Activated CD4-positive, alpha-beta T cell treated with anti-CD3 and anti-CD28 coated beads, Interleukin-2, amount 10 ng/mL, durations not matched to agents 7 days and 5 days (primary cell): ENCODE data around the gene HOXD4. TPM values are rescaled to one million over a fixed set of nuclear protein-coding genes. Genes with fewer than 3 reads are reported as not detected.

Source experiments
- CTCF ChIA-PET: fragments of 350-600 bp; sonication (Branson Sonifier 250); formaldehyde crosslinking; loops from one replicate; lab custom pipeline; 2021; ENCODE audit warnings: antibody characterized with exemption; lab: Charles Lee
- POLR2A ChIA-PET: fragments of 350-600 bp; sonication (Branson Sonifier 250); formaldehyde crosslinking; loops from one replicate; lab custom pipeline; 2021; ENCODE audit warnings: antibody characterized with exemption; lab: Charles Lee
- DNase-seq: peaks from one replicate; pipeline ENCODE4 v3.0.0-alpha.2; 2020
- H3K27ac Mint-ChIP-seq: one replicate; pipeline ENCODE4 v1.8.0; 2021; ENCODE audit warnings: mild to moderate bottlenecking, moderate library complexity, mixed read lengths
- H3K27me3 Mint-ChIP-seq: one replicate; pipeline ENCODE4 v1.8.0; 2021; ENCODE audit warnings: mixed read lengths
- H3K36me3 Mint-ChIP-seq: one replicate; pipeline ENCODE4 v1.8.0; 2021; ENCODE audit warnings: low read depth, mixed read lengths
- H3K4me1 Mint-ChIP-seq: one replicate; pipeline ENCODE4 v1.8.0; 2021; ENCODE audit warnings: mixed read lengths
- H3K4me3 Mint-ChIP-seq: one replicate; pipeline ENCODE4 v1.8.0; 2021; ENCODE audit warnings: mild to moderate bottlenecking, moderate library complexity, mixed read lengths
- H3K9me3 Mint-ChIP-seq: one replicate; pipeline ENCODE4 v1.8.0; 2021; ENCODE audit warnings: mixed read lengths
- total RNA-seq, 2 experiments: library from RNA; stranded (reverse); gene quantifications; one replicate each; pipeline ENCODE4 v1.2.3, GENCODE V29; 2021

Gene HOXD4
- total RNA-seq, 2 experiments from 2014 or later, result not detected

DNA sequence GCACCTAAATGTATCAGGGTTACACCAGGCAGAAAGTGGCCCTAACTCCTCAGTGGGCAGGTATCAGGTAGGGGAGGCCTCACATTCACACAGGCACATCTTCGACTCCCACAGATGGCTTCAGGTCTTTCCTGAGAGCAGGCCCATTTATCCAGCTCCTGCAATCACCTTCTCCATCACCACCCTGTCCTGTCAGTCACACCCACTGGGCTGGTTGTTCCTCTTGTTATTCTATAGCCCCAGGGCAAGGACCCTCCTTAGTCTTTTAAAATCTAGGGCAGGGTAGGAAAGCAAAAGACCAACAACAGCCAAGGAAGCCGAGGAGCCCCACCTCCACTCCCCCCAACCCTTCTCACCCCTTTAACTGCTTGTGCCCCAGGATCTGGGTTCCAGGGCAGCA is 9.1 kb upstream of the HOXD4 start:
- Mint-ChIP-seq H3K4me3 (no peak overlapping the region), H3K36me3 (peaks cover 4% of the 10 kb centered on the region), H3K27ac (no peak overlapping the region), H3K4me1 (peaks cover 21% of the 10 kb centered on the region), H3K9me3 (no peaks in the 10 kb centered on the region), H3K27me3 (peaks cover 81% of the 10 kb centered on the region)
- no peak for DNase-seq
- ChIA-PET CTCF (no interaction called here), POLR2A (no interaction called here)

DNA sequence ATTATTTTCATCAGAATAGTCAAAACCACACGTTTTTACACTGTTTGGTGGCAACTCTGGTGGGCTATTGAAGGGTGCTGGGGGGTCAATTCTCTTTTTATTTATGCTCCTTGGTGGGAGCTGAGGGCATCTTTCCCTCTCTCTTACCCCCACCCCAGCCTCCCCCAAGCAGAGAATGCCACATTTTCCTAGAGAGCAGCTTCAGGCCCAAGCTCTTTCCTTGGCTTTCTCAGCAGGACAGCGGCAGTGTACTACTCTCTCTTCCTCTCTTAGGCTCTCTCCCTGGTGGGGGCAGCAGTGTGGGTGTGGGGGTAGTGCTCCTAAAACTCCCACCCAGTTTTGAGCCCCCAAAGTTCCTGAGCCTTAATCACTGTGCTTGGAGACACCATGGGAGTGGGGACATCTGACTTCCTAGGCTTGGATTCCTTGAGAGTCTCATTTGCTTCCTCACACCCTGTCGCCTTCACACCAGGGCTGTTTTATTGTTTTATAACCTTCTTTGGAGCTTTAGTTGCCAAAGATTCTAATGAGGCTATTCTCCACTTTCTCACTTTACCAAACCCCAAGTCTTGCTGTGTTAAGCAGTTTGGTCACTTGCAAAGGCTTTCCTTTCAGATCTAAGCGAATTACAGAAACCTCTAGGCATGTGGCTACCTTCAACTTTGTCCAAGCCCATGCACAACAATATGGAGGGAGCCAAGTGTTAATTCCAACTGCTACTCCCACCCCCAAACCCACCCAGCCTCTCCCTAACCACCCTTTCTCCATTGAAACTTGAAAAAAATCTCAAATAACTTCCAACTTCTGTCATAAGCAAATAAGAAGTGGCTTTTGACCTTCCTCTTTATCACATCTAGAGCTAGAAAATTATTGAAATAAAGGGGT is 6.0 kb upstream of the HOXD4 start:
- no peak overlapping the region for H3K27ac Mint-ChIP-seq
- H3K27me3 Mint-ChIP-seq, result peaks cover 83% of the 10 kb centered on the region
- H3K36me3 Mint-ChIP-seq, result no peaks in the 10 kb centered on the region
- CTCF ChIA-PET, result interaction anchor here (1.2 kb wide), 2 partner anchors 12 to 70 kb away, joined by 3 to 4 read pairs; no protein-coding TSS in a partner anchor
- POLR2A ChIA-PET, result no interaction called here
- no peak overlapping the region for H3K4me3 Mint-ChIP-seq
- peaks cover under 1% of the 10 kb centered on the region for H3K9me3 Mint-ChIP-seq
- H3K4me1 Mint-ChIP-seq, result peaks cover 8% of the 10 kb centered on the region
- DNase-seq, result no peak

DNA sequence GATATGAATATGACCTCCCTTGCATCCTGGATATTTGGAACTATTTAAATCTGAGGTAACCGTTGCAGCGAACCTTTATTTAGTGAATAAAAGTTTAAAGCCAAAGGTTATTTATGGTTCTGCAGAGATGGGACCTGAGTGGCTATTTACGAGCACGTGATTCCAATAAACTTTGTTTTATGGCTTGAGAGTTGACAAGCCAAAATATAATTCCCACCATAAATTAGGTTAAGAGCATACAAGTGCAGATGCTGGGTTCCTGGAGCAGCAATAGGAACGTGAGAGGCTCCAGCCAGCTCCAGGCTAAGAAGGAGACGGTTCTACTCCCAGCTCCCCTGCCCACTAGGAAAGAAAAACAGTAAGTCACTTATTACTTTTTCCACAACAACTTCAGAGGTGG is 5.2 kb upstream of the HOXD4 start:
- no peaks in the 10 kb centered on the region for H3K36me3 Mint-ChIP-seq
- H3K4me3 Mint-ChIP-seq, result no peak overlapping the region
- CTCF ChIA-PET, result interaction anchor here (1.2 kb wide), 1 partner anchor 71 kb away, joined by 4 read pairs; no protein-coding TSS in a partner anchor

DNA sequence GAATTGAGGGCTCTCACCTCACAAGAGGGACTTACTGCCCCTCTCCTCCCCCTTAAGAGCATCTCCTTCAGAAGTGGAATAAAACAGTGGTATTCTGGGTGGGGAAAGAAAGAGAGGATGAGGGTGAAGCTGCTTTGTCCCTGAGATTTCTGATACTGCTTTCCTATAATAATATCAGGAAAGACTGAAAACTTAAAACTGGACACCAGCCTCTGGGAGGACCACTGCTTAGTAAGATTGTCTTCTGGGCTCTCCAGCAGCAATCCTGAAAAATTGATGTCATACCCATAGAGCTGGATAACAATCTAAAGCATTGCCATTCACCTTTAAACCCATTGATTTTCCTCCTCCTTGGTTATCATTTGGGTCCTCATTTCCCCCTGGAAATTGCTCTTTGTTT is 4.7 kb upstream of the HOXD4 start:
- H3K27ac Mint-ChIP-seq, result no peak overlapping the region
- no peak overlapping the region for H3K4me3 Mint-ChIP-seq
- no peaks in the 10 kb centered on the region for H3K4me1 Mint-ChIP-seq
- no peaks in the 10 kb centered on the region for H3K36me3 Mint-ChIP-seq
- ChIA-PET CTCF (no interaction called here), POLR2A (no interaction called here)
- DNase-seq, result no peak
- H3K27me3 Mint-ChIP-seq, result peaks cover 88% of the 10 kb centered on the region
- H3K9me3 Mint-ChIP-seq, result peaks cover 3% of the 10 kb centered on the region

More for the DNA sequence above, 5.2 kb upstream of the HOXD4 start:
- POLR2A ChIA-PET, result no interaction called here
- DNase-seq, result no peak
- H3K27ac Mint-ChIP-seq, result no peak overlapping the region
- peaks cover 4% of the 10 kb centered on the region for H3K4me1 Mint-ChIP-seq
- H3K9me3 Mint-ChIP-seq, result peaks cover 3% of the 10 kb centered on the region
- H3K27me3 Mint-ChIP-seq, result peaks cover 89% of the 10 kb centered on the region

DNA sequence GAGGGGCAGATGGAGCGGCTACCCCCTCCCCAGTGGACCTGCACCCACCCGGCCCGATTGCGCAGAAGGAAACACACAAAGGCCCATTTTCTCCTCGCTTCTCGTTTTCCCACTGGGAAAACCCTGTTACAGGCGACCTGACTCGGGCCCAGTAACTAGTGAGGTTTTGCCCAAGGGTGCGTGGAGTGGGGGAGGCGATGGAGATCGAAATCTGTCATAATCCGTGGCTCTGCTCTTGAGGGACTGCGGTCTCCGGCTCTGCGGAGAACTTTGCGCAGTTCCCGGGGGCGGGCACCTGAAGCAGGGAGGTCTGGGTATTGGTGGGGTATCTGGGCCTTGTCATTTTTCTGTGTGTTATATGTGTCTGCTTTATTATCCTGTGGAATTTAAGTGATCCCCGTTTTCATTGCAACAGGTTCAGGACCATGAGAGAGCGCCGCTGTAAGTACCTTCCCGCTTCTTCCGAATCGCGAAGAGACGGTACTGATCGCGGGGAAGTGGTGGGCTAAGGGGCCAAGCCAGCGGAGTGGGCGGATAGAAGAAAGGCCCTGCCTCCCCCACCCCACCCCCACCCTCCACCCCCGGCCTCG is 4.0 kb upstream of the HOXD4 start:
- peaks cover 3% of the 10 kb centered on the region for H3K9me3 Mint-ChIP-seq
- H3K4me3 Mint-ChIP-seq, result no peak overlapping the region
- ChIA-PET POLR2A (no interaction called here), CTCF (no interaction called here)
- H3K27ac Mint-ChIP-seq, result no peak overlapping the region
- no peaks in the 10 kb centered on the region for H3K36me3 Mint-ChIP-seq
- peaks cover 87% of the 10 kb centered on the region for H3K27me3 Mint-ChIP-seq
- H3K4me1 Mint-ChIP-seq, result no peaks in the 10 kb centered on the region
- DNase-seq, result no peak

DNA sequence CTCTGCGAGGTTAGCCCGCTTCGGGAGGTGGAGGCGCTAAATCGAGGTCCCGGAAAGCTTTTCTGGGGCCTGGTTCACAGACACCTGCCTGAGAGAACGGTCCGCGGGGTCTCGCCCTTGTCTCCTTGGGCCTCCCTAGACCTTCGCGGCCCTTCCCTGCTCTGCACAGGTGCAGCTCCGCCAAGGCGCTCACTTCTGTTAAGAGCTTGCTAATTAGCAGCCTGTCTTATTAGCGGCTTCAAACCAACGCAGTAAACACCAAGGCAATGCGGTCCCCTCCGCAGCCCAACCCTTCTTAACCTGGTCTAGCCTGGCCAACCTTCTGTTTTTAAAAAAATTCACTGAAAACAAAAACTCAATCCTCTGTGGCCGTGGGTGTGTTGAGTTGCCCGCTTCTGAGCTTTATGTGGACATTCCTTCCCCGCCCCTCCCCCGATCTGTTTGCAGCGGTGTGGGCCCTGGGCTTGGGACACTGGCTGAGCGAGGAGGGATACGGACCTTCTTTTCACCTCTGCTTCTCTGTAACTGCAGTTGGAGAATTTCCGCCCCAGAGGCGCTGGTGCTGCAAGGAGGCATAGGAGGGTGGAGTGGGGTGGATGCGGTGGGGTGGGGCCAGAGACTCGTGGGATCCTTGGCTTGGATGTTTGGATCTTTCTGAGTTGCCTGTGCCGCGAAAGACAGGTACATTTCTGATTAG is 3.4 kb upstream of the HOXD4 start:
- Mint-ChIP-seq H3K4me1 (no peaks in the 10 kb centered on the region), H3K27ac (no peak overlapping the region), H3K9me3 (peaks cover 3% of the 10 kb centered on the region), H3K4me3 (no peak overlapping the region), H3K27me3 (peaks cover 90% of the 10 kb centered on the region), H3K36me3 (no peaks in the 10 kb centered on the region)
- ChIA-PET CTCF (interaction anchor here (0.5 to 0.7 kb wide), 2 partner anchors 9 to 29 kb away, joined by 3 read pairs; no protein-coding TSS in a partner anchor), POLR2A (no interaction called here)
- DNase-seq, result no peak

DNA sequence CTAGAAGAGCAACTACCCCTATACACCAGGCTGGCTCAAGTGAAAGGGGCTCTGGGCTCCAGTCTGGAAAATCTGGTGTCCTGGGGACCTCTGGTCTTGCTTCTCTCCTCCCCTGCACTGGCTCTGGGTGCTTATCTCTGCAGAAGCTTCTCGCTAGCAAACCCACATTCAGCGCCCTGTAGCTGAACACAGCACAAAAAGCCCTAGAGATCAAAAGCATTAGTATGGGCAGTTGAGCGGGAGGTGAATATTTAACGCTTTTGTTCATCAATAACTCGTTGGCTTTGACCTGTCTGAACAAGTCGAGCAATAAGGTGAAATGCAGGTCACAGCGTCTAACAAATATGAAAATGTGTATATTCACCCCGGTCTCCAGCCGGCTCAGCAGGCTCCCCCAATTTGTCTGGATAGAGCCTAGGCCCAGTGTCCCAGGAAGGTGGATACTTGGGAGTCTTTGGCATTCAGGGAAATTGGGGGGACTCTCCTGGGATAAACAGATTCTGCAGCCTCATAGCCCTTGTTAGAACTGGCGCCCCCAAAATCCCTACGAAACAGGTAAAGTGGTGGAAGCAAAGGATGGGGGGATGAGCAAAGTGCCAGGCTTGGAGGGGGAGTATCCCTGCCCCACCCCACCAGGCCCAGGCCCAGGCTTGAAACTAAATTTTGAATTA is 2.5 kb upstream of the HOXD4 start:
- Mint-ChIP-seq H3K4me3 (no peak overlapping the region), H3K36me3 (no peaks in the 10 kb centered on the region), H3K9me3 (peaks cover 3% of the 10 kb centered on the region), H3K27ac (no peak overlapping the region), H3K4me1 (no peaks in the 10 kb centered on the region), H3K27me3 (peaks cover 92% of the 10 kb centered on the region)
- no peak for DNase-seq
- POLR2A ChIA-PET, result no interaction called here
- CTCF ChIA-PET, result interaction anchor here (0.7 kb wide), 1 partner anchor 10 kb away, joined by 3 read pairs; no protein-coding TSS in a partner anchor

DNA sequence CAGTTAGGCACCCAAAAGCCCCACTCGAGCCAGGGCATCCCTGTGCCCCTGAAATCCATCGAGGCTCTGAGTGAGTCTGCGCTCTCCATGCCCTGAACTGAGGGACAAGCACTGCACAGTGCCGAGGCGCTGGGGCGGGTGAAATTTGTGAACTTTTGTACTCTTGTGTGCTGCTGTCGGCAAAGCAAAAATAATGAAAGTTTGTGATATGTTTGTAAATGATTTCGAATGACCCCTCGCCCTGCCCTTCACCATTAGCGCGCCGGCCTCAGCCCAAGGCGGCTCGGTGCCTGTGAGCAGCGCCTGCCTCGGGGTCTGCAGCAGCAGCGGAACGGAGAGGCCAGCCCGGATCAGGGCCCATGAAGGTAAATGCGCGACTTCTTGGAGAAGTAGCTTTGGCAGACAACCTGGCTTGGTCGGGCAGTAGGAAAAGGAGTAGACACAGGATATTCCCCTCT is 1.8 kb upstream of the HOXD4 start:
- Mint-ChIP-seq H3K36me3 (no peaks in the 10 kb centered on the region), H3K4me3 (no peak overlapping the region), H3K4me1 (no peaks in the 10 kb centered on the region), H3K27me3 (peaks cover 93% of the 10 kb centered on the region), H3K27ac (no peak overlapping the region), H3K9me3 (peaks cover 3% of the 10 kb centered on the region)
- POLR2A ChIA-PET, result no interaction called here
- CTCF ChIA-PET, result no interaction called here
- no peak for DNase-seq

DNA sequence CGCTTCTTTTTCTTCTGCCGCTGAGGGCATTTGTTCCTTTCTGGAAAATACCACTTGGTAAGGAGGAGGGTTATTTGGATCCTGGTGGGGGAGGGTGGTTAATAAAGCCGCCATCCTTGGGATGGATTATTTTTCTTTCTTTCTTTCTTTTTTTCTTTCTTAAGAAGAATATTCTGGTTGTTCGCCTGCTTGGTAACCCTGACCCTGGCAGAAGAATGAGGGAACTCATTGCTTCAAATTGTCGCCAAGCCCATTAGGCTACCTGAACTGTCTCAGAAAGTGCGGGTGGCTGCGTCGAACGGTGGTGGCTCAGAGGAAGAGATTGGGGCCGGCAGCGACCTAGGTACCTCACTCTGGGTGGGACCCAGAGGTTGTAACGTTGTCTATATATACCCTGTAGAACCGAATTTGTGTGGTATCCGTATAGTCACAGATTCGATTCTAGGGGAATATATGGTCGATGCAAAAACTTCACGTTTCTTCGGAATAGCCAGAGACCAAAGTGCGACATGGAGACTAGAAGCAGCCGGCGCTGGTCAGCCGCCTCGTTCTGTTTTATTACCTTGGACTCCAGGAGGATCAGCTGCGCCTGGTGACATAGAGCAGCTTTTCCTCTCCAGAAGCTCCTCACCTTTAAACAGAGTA is 1.3 kb upstream of the HOXD4 start:
- H3K27me3 Mint-ChIP-seq, result peaks cover 93% of the 10 kb centered on the region
- peaks cover 3% of the 10 kb centered on the region for H3K9me3 Mint-ChIP-seq
- H3K4me3 Mint-ChIP-seq, result no peak overlapping the region
- no peak for DNase-seq
- no peaks in the 10 kb centered on the region for H3K36me3 Mint-ChIP-seq
- ChIA-PET CTCF (interaction anchor here (0.7 to 1.4 kb wide), 6 partner anchors 9 to 1266 kb away, joined by 3 to 8 read pairs (median 4); no protein-coding TSS in a partner anchor), POLR2A (no interaction called here)
- H3K27ac Mint-ChIP-seq, result no peak overlapping the region
- H3K4me1 Mint-ChIP-seq, result no peaks in the 10 kb centered on the region

DNA sequence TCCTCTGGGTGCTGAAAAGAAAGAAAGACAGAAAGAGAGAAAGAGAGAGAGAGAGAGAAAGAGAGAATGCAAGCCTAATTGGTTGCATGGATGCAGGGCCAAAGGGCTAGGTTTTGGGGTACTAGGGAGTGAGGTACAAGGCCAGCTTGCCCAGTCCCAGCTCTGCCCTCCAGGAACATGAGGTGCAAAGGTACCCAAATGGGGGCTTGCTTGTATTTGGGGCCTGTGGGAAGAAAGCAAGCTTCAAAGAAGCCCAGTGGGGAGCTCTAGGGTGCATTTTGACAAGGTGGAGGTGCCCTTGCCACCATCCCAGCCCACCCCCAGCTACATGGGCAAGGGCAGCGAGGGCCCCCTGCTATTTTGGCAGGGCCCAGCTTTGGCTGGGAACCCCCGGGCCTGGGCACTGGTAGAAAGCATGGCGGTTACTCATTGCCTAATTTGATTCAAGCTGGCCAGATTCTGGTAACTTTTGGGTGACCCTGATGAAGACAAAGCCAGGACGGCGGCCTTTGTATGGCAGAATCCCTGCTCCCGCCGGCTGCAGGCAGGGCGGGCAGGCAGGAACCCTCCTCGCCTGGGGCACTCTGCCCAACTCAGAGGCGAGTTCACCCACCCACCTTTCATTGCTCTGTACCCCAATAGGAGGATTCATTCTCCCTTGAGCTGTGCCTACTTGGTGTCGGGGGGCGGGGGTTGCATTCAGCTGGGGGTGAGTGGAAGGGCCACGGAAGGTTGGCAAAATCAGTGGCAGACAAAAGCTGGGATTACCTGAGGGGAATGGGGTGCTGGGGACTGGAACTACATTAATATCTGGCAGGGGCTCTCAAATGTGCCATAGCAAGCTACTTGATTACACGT is 537 bp upstream of the HOXD4 start:
- H3K36me3 Mint-ChIP-seq, result no peaks in the 10 kb centered on the region

More for the DNA sequence above, 537 bp upstream of the HOXD4 start:
- no peak overlapping the region for H3K27ac Mint-ChIP-seq
- H3K27me3 Mint-ChIP-seq, result peaks cover 93% of the 10 kb centered on the region
- CTCF ChIA-PET, result interaction anchor here (0.7 to 1.4 kb wide), 6 partner anchors 8 to 1266 kb away, joined by 3 to 8 read pairs (median 4); no protein-coding TSS in a partner anchor
- POLR2A ChIA-PET, result no interaction called here
- no peaks in the 10 kb centered on the region for H3K4me1 Mint-ChIP-seq
- DNase-seq, result no peak
- H3K9me3 Mint-ChIP-seq, result peaks cover 3% of the 10 kb centered on the region
- H3K4me3 Mint-ChIP-seq, result no peak overlapping the region
